ENCODE data around the gene PDE7B. TPM values are rescaled to one million over a fixed set of nuclear protein-coding genes. Genes with fewer than 3 reads are reported as not detected.

PDE7B gene
- total RNA-seq: 15.4 and 16.0 TPM in 2 replicates

GRCh38 chr6:135851442-135852271 lies at the start of gene PDE7B:
Gene PDE7B (plus strand): TSS chr6:135851701.
- Mint-ChIP-seq H3K4me1 (peaks cover 30% of the 10 kb centered on the region), H3K9me3 (peaks cover 10% of the 10 kb centered on the region), H3K27me3 (no peaks in the 10 kb centered on the region), H3K4me3 (peak within 1 kb of the TSS; percentile 81), H3K27ac (peak within 1 kb of the TSS; percentile 86), H3K36me3 (ENCODE audit: low read depth) (peaks cover 25% of the 10 kb centered on the region)
- peak; percentile 91 for DNase-seq
- intact Hi-C loops (cut with micrococcal nuclease): loop anchor here (1.0 to 10.0 kb wide), 6 partner anchors 29 to 354 kb away; partner anchors contain the start of gene AHI1

GRCh38 chr6:135801755-135802465 lies 49.6 kb upstream of the PDE7B start:
- H3K9me3 Mint-ChIP-seq: peaks cover 15% of the 10 kb centered on the region
- DNase-seq: no peak
- peaks cover 4% of the 10 kb centered on the region for H3K4me1 Mint-ChIP-seq
- intact Hi-C loops (cut with micrococcal nuclease): no loop called here
- H3K4me3 Mint-ChIP-seq: no peak overlapping the region
- H3K27me3 Mint-ChIP-seq: no peaks in the 10 kb centered on the region
- no peaks in the 10 kb centered on the region for H3K36me3 Mint-ChIP-seq (ENCODE audit: low read depth)
- no peak overlapping the region for H3K27ac Mint-ChIP-seq

DNA sequence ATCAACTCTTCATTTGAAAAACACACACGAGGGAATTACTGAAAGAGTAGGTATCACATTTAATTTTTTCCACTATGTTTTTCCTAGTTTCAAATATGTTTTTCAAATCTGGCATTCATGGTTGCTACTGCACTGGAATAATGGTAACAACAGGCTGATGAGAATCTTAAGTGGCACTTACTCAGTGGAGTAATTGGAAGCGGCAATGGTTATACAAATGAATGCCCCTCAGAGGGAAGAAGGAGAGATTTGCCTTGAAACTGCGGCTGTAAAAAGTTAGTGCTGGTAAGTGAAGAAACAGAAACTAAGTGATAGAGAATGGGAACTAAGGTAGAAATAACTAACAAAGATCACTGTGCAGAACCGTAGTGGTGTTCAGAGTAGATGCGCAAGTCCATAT lies 41.0 kb upstream of the PDE7B start:
- intact Hi-C loops (cut with micrococcal nuclease): no loop called here
- Mint-ChIP-seq H3K27me3 (no peaks in the 10 kb centered on the region), H3K36me3 (ENCODE audit: low read depth) (no peaks in the 10 kb centered on the region), H3K27ac (no peak overlapping the region), H3K4me3 (no peak overlapping the region), H3K4me1 (no peaks in the 10 kb centered on the region), H3K9me3 (no peaks in the 10 kb centered on the region)
- no peak for DNase-seq

DNA sequence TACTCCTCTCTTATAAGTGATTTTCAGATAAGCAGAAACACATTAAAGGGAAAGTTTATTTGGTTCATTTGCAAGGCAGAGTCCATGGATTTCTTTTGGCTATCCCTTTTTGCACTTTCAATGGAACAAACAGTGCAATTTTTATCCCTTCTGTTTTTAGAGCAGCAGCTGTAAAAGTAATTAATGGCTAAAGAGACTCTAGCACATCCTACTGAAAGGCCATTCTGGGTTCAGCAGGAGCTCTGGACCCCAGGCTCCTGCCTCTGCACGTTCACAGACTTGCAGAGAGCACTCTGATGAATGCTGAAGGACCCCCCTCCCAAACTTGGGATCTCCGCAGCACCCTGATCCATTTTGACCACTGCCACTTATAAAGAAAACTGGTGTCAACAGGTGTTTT lies 40.3 kb upstream of the PDE7B start:
- no peaks in the 10 kb centered on the region for H3K36me3 Mint-ChIP-seq (ENCODE audit: low read depth)
- H3K9me3 Mint-ChIP-seq: no peaks in the 10 kb centered on the region
- H3K27me3 Mint-ChIP-seq: no peaks in the 10 kb centered on the region
- no peak overlapping the region for H3K4me3 Mint-ChIP-seq
- intact Hi-C loops (cut with micrococcal nuclease): no loop called here
- no peaks in the 10 kb centered on the region for H3K4me1 Mint-ChIP-seq
- H3K27ac Mint-ChIP-seq: no peak overlapping the region
- DNase-seq: no peak

- Mint-ChIP-seq H3K27me3 (no peaks in the 10 kb centered on the region), H3K4me1 (no peaks in the 10 kb centered on the region), H3K9me3 (no peaks in the 10 kb centered on the region), H3K4me3 (no peak overlapping the region), H3K36me3 (ENCODE audit: low read depth) (no peaks in the 10 kb centered on the region), H3K27ac (no peak overlapping the region)
- DNase-seq: no peak
- intact Hi-C loops (cut with micrococcal nuclease): no loop called here
Measured at GRCh38 chr6:135811644-135812526, 39.6 kb upstream of the PDE7B start.

DNA sequence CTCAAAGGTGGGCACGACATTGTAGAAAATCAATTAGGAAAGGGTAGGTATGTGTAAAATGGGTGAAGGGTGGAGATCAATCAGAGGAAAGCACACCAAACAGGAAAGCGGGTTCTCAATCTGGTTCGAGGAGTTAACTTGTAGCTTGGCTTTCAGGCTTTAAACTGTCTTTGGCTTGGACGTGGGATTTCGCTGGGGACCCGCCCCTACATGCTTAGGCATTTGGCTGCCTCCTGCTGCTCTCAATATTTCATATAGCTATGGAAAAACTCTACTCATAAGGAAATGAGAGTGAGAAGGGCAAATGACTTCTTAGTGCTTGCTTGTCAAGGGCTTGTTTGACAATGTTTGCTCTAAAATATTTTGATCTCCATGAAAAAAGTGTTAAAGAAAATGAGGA lies 38.1 kb upstream of the PDE7B start:
- DNase-seq: no peak
- no peaks in the 10 kb centered on the region for H3K4me1 Mint-ChIP-seq
- intact Hi-C loops (cut with micrococcal nuclease): no loop called here
- no peaks in the 10 kb centered on the region for H3K27me3 Mint-ChIP-seq
- H3K4me3 Mint-ChIP-seq: no peak overlapping the region
- H3K36me3 Mint-ChIP-seq (ENCODE audit: low read depth): no peaks in the 10 kb centered on the region
- H3K9me3 Mint-ChIP-seq: no peaks in the 10 kb centered on the region
- H3K27ac Mint-ChIP-seq: no peak overlapping the region

DNA sequence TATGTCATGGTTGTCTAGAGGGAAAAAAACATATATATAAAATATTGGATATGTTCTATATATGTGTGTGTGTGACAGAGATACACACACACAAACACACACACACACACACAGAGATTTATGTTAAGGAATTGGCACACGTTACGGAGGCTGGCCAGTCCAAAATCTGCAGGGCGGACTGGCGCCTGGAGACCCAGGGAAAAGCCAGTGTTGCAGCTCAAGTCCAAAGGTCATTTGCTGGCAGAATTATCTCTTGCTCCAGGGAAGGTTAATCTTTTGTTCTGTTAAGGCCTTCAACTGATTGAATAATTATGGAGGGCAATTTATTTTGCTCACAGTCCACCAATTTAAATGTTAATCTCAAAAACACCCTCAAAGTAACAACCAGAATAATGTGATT lies 37.5 kb upstream of the PDE7B start:
- Mint-ChIP-seq H3K27ac (no peak overlapping the region), H3K36me3 (ENCODE audit: low read depth) (no peaks in the 10 kb centered on the region), H3K9me3 (no peaks in the 10 kb centered on the region), H3K4me3 (no peak overlapping the region), H3K4me1 (no peaks in the 10 kb centered on the region), H3K27me3 (no peaks in the 10 kb centered on the region)
- no peak for DNase-seq
- intact Hi-C loops (cut with micrococcal nuclease): no loop called here

DNA sequence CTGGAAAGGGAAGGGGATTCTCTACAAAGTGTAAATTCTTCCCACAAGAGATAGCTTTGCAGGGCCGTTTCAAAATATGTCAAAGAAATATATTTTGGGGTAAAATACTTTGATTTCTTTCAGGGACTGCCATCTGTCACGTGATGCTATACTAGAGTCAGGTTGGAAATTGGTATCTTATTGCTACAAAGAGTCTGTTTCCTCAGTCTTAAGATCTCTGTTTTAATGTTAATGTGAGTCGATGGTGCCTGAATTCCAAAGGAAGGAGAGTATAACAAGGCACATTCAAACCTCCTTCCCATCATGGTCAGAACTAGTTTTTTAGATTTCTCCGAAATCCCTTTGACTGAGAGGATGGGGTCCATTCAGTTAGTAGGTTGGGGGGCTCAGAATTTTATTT lies 36.3 kb upstream of the PDE7B start:
- no peak for DNase-seq
- H3K4me3 Mint-ChIP-seq: no peak overlapping the region
- intact Hi-C loops (cut with micrococcal nuclease): no loop called here
- no peaks in the 10 kb centered on the region for H3K36me3 Mint-ChIP-seq (ENCODE audit: low read depth)
- no peak overlapping the region for H3K27ac Mint-ChIP-seq
- H3K27me3 Mint-ChIP-seq: no peaks in the 10 kb centered on the region
- H3K9me3 Mint-ChIP-seq: no peaks in the 10 kb centered on the region
- H3K4me1 Mint-ChIP-seq: no peaks in the 10 kb centered on the region

- Mint-ChIP-seq H3K27me3 (no peaks in the 10 kb centered on the region), H3K36me3 (ENCODE audit: low read depth) (no peaks in the 10 kb centered on the region), H3K27ac (no peak overlapping the region), H3K9me3 (no peaks in the 10 kb centered on the region), H3K4me1 (no peaks in the 10 kb centered on the region), H3K4me3 (no peak overlapping the region)
- no peak for DNase-seq
- intact Hi-C loops (cut with micrococcal nuclease): no loop called here
Measured at GRCh38 chr6:135817035-135817434, 34.5 kb upstream of the PDE7B start.

- peaks cover 5% of the 10 kb centered on the region for H3K9me3 Mint-ChIP-seq
- no peak for DNase-seq
- intact Hi-C loops (cut with micrococcal nuclease): no loop called here
- peaks cover 2% of the 10 kb centered on the region for H3K27me3 Mint-ChIP-seq
- H3K4me3 Mint-ChIP-seq: no peak overlapping the region
- no peaks in the 10 kb centered on the region for H3K4me1 Mint-ChIP-seq
- H3K27ac Mint-ChIP-seq: no peak overlapping the region
- no peaks in the 10 kb centered on the region for H3K36me3 Mint-ChIP-seq (ENCODE audit: low read depth)
Measured at GRCh38 chr6:135819665-135820064, 31.8 kb upstream of the PDE7B start.

- intact Hi-C loops (cut with micrococcal nuclease): no loop called here
- H3K36me3 Mint-ChIP-seq (ENCODE audit: low read depth): no peaks in the 10 kb centered on the region
- no peaks in the 10 kb centered on the region for H3K4me1 Mint-ChIP-seq
- no peak for DNase-seq
- peaks cover 2% of the 10 kb centered on the region for H3K27me3 Mint-ChIP-seq
- no peak overlapping the region for H3K4me3 Mint-ChIP-seq
- peaks cover 5% of the 10 kb centered on the region for H3K9me3 Mint-ChIP-seq
- no peak overlapping the region for H3K27ac Mint-ChIP-seq
Measured at GRCh38 chr6:135820340-135820739, 31.2 kb upstream of the PDE7B start.

DNA sequence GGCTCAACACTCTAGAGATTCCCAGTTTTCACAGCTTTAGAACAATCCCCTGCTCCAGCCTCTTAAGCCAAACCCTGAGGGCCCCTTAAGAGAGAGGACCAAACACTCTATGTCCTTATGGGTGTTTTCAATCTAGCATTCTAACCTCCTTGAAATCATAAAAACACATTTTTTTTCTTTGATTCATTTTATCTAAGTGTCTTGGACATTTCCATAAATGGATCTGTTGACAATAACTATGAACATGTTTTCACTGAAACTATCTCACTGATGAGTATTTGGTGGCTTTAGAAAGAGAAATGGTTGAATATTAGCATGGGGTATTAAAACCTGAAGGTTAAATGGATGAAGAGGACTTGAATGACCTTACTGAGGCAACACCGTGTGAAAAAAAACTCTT lies 27.6 kb upstream of the PDE7B start:
- Mint-ChIP-seq H3K27me3 (peaks cover 2% of the 10 kb centered on the region), H3K4me3 (no peak overlapping the region), H3K27ac (no peak overlapping the region), H3K36me3 (ENCODE audit: low read depth) (no peaks in the 10 kb centered on the region), H3K9me3 (peaks cover 5% of the 10 kb centered on the region), H3K4me1 (no peaks in the 10 kb centered on the region)
- intact Hi-C loops (cut with micrococcal nuclease): no loop called here
- no peak for DNase-seq

- Mint-ChIP-seq H3K27ac (no peak overlapping the region), H3K9me3 (peaks cover 14% of the 10 kb centered on the region), H3K27me3 (peaks cover 2% of the 10 kb centered on the region), H3K36me3 (ENCODE audit: low read depth) (no peaks in the 10 kb centered on the region), H3K4me1 (no peaks in the 10 kb centered on the region), H3K4me3 (no peak overlapping the region)
- intact Hi-C loops (cut with micrococcal nuclease): no loop called here
- no peak for DNase-seq
Measured at GRCh38 chr6:135826236-135826804, 25.2 kb upstream of the PDE7B start.
